ENCODE results near the gene RFX3.

GRCh38 chr9:3447788-3448187 lies 78.0 kb downstream of the RFX3 start:
- TF ChIP-seq, protein P1, sequence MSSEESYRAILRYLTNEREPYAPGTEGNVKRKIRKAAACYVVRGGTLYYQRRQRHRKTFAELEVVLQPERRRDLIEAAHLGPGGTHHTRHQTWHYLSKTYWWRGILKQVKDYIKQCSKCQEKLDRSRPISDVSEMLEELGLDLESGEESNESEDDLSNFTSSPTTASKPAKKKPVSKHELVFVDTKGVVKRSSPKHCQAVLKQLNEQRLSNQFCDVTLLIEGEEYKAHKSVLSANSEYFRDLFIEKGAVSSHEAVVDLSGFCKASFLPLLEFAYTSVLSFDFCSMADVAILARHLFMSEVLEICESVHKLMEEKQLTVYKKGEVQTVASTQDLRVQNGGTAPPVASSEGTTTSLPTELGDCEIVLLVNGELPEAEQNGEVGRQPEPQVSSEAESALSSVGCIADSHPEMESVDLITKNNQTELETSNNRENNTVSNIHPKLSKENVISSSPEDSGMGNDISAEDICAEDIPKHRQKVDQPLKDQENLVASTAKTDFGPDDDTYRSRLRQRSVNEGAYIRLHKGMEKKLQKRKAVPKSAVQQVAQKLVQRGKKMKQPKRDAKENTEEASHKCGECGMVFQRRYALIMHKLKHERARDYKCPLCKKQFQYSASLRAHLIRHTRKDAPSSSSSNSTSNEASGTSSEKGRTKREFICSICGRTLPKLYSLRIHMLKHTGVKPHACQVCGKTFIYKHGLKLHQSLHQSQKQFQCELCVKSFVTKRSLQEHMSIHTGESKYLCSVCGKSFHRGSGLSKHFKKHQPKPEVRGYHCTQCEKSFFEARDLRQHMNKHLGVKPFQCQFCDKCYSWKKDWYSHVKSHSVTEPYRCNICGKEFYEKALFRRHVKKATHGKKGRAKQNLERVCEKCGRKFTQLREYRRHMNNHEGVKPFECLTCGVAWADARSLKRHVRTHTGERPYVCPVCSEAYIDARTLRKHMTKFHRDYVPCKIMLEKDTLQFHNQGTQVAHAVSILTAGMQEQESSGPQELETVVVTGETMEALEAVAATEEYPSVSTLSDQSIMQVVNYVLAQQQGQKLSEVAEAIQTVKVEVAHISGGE (tag by site-specific recombination; conservative IDR thresholded peaks at IDR 0.05; ENCODE audit: low read depth) = no peak
- TF ChIP-seq CTCF (tag by site-specific recombination; IDR thresholded peaks at IDR 0.05) (no peak), ZFP37 (tag by site-specific recombination; IDR thresholded peaks at IDR 0.05) (no peak), ZNF776 (tag by site-specific recombination; IDR thresholded peaks at IDR 0.05; ENCODE audit: borderline replicate concordance) (no peak), ZNF121 (tag by site-specific recombination; IDR thresholded peaks at IDR 0.05) (no peak), ZBTB17 (tag by site-specific recombination; IDR thresholded peaks at IDR 0.05) (no peak), ZNF561 (tag by site-specific recombination; IDR thresholded peaks at IDR 0.05; ENCODE audit: borderline replicate concordance) (no peak), ZNF133 (tag by site-specific recombination; IDR thresholded peaks at IDR 0.05) (no peak), ZNF596 (tag by site-specific recombination; IDR thresholded peaks at IDR 0.05) (no peak), ZSCAN23 (tag by site-specific recombination; IDR thresholded peaks at IDR 0.05) (no peak), YY1 (tag by site-specific recombination; IDR thresholded peaks at IDR 0.05) (no peak), ZBTB7A (tag by site-specific recombination; IDR thresholded peaks at IDR 0.05; ENCODE audit: low read depth) (no peak), KLF9 (tag by site-specific recombination; IDR thresholded peaks at IDR 0.05; ENCODE audit: low read depth) (no peak), ZNF433 (tag by site-specific recombination; IDR thresholded peaks at IDR 0.05; ENCODE audit: low read depth) (no peak)
